Spleen (tissue), 11 donors: ENCODE measurements around the gene ABCG5. TPM values are rescaled to one million over a fixed set of nuclear protein-coding genes. Genes with fewer than 3 reads are reported as not detected.

Experiments used
- DNase-seq: peaks from one replicate; pipeline ENCODE4 v3.0.0-alpha.2; 2020
- H3K27ac ChIP-seq, 8 donors: fragments of 200-600 bp; sonication (generic) in 7 of 8; 1 replicate in 4 of 8; 2 replicates in 4 of 8; pipeline versions ENCODE4 v1.5.0 to v1.8.0; 2016 to 2021; ENCODE audit warnings: inconsistent platforms in 4 of 8, mild to moderate bottlenecking in 4 of 8, moderate library complexity in 1 of 8
- H3K27me3 ChIP-seq, 7 donors: fragments of 200-600 bp; sonication (generic) in 6 of 7; replicated peaks in 1 of 7; 1 replicate in 4 of 7; 2 replicates in 3 of 7; pipeline versions ENCODE4 v1.5.0 to v1.8.0; 2016 to 2021; ENCODE audit warnings: inconsistent platforms in 3 of 7, mild to moderate bottlenecking in 1 of 7
- H3K36me3 ChIP-seq, 6 donors: fragments of 200-600 bp; sonication (generic) in 5 of 6; 1 replicate in 4 of 6; 2 replicates in 2 of 6; pipeline versions ENCODE4 v1.5.0 to v1.8.0; 2016 to 2021; ENCODE audit warnings: inconsistent platforms in 2 of 6
- H3K4me1 ChIP-seq, 6 donors: fragments of 200-600 bp; sonication (generic) in 5 of 6; 1 replicate in 3 of 6; 2 replicates in 3 of 6; pipeline versions ENCODE4 v1.5.0 to v1.8.0; 2016 to 2021; ENCODE audit warnings: inconsistent platforms in 3 of 6
- H3K4me3 ChIP-seq, 8 donors: fragments of 200-600 bp; sonication (generic) in 7 of 8; 1 replicate in 4 of 8; 2 replicates in 4 of 8; pipeline versions ENCODE4 v1.5.0 to v1.8.0; 2016 to 2021; ENCODE audit warnings: inconsistent platforms in 4 of 8, mild to moderate bottlenecking in 4 of 8, moderate library complexity in 2 of 8
- H3K9me3 ChIP-seq, 8 donors: fragments of 200-600 bp; sonication (generic) in 7 of 8; 1 replicate in 4 of 8; 2 replicates in 4 of 8; pipeline versions ENCODE4 v1.5.0 to v1.8.0; 2016 to 2021; ENCODE audit warnings: inconsistent platforms in 4 of 8
- POLR2A ChIP-seq, 3 donors: fragments of 450-650 bp; IDR thresholded peaks; one replicate each; pipeline ENCODE4 v1.5.1; 2017; ENCODE audit warnings: antibody characterized with exemption in 3 of 3, mild to moderate bottlenecking in 1 of 3
- POLR2AphosphoS5 ChIP-seq, 3 donors: sonication (generic); formaldehyde crosslinking; IDR thresholded peaks; one replicate each; pipeline ENCODE4 v1.5.1; 2017; ENCODE audit warnings: antibody characterized with exemption in 3 of 3
- WGBS, 5 donors: extraction: QIAGEN DNeasy Blood & Tissue Kit in 3 of 5; methylation state at CpG; one replicate each; pipeline versions ENCODE4 v1.1.5 to v1.1.7; 2013 to 2018; 5-methylcytosine and 5-hydroxymethylcytosine counted together
- intact Hi-C: fragments of 100-400 bp; cut with DNase I; formaldehyde crosslinking; loops from one replicate; pipeline ENCODE4 v1.15.0; 2023; ENCODE audit warnings: low total_unique reads
- polyA plus RNA-seq, 3 donors: library from polyadenylated mRNA; stranded (reverse); fragments of 200-250 nt; gene quantifications; one replicate each; pipeline ENCODE4 v1.2.1, GENCODE V29; 2013
- total RNA-seq, 7 donors: library from RNA; depleted of rRNA in 3 of 7; stranded (reverse); fragments of >200 nt in 3 of 7; fragmentation: NEBNext Ultra II Directional in 4 of 7; extraction: Animal tissue kit (Norgen Biotek cat#: 25700) in 4 of 7; gene quantifications; one replicate each; pipeline versions ENCODE4 v1.1.0 to v1.2.1, GENCODE V29; 2016 to 2021
- TF ChIP-seq, protein P1 (sequence below), 11 experiments: fragments of 200-600 bp in 7 of 11; fragments of 450-650 bp in 4 of 11; sonication (generic) in 4 of 11; IDR thresholded peaks in 8 of 11; conservative IDR thresholded peaks in 3 of 11; 1 replicate in 7 of 11; 2 replicates in 4 of 11; pipeline versions ENCODE4 v1.4.0 to v1.8.0; 2016 to 2021; ENCODE audit warnings: antibody characterized with exemption in 11 of 11, inconsistent platforms in 4 of 11, mild to moderate bottlenecking in 1 of 11
- donor health status: healthy with polysubstance abuse.
- donor health status: DM: no; HTN: no; CAD: no; lungs with moderate emphysema.
- donor health status: DM: no; HTN: no; CAD: no.
- donor health status: Bipolar disorder and iron deficiency.
- donor health status: healthy.
- donor health status: DM: no; HTN: no; CAD: no.
- donor health status: DM: yes; HTN: yes; CAD: no.

Gene ABCG5
- total and polyA plus RNA-seq, 10 donors, result 0.05 to 0.37 (median 0.25) TPM; not detected in 6

DNA sequence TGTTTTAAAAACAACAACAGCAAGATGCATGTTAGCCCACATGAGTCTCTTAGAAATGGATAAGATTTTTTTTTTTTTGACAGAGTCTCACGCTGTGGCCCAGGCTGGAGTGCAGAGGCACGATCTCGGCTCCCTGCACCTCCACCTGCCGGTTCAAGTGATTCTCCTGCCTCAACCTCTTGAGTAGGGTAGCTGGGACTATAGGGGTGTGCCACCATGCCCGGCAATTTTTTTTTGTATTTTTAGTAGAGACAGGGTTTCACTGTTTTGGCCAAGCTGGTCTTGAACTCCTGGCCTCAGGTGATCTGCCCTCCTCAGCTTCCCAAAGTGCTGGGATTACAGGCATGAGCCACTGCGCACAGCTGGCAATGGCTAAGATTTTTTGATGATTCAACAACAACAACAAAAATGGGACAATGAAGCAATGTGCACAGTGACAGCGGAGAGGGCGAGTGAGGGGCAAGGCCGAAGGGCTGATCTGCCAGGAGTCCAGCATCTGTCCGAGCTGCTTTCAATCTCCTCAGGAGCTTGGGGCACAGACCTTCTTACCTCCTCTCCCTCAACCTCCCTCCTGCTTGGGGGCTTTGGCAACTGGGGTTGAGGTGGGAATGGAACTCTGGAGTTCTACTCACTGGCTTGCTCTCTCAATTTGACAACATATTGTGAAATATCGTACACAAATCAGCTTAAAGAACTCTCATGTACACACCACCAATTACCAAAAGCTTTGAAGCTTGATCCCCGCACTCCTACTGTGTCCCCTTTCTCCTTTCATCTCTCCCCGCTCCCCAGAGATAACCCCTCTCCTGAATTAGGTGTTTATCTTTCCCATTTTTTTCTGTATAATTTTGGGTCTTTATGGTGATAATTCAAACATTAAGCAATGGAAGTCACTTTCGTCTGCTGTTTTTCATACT, 3.6 kb upstream of the ABCG5 start:
- Histone ChIP-seq H3K4me1 (no peaks in the 10 kb centered on the region), H3K36me3 (no peaks in the 10 kb centered on the region), H3K27me3 (no peaks in the 10 kb centered on the region), H3K9me3 (no peaks in the 10 kb centered on the region), H3K27ac (no peak overlapping the region), H3K4me3 (no peak overlapping the region)
- WGBS, 5 donors, result 90 to 94% (median 90%) methylated on average over 14 of the region's 14 CpGs
- TF ChIP-seq POLR2AphosphoS5 (IDR thresholded peaks at IDR 0.05) (no peak), POLR2A (IDR thresholded peaks at IDR 0.05) (no peak)
- TF ChIP-seq, protein P1, sequence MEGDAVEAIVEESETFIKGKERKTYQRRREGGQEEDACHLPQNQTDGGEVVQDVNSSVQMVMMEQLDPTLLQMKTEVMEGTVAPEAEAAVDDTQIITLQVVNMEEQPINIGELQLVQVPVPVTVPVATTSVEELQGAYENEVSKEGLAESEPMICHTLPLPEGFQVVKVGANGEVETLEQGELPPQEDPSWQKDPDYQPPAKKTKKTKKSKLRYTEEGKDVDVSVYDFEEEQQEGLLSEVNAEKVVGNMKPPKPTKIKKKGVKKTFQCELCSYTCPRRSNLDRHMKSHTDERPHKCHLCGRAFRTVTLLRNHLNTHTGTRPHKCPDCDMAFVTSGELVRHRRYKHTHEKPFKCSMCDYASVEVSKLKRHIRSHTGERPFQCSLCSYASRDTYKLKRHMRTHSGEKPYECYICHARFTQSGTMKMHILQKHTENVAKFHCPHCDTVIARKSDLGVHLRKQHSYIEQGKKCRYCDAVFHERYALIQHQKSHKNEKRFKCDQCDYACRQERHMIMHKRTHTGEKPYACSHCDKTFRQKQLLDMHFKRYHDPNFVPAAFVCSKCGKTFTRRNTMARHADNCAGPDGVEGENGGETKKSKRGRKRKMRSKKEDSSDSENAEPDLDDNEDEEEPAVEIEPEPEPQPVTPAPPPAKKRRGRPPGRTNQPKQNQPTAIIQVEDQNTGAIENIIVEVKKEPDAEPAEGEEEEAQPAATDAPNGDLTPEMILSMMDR (IDR thresholded peaks at IDR 0.05 in 8 of 11, conservative IDR thresholded peaks at IDR 0.05 in 3 of 11), result no peak
- intact Hi-C loops, result no loop called here
- DNase-seq, result no peak

DNA sequence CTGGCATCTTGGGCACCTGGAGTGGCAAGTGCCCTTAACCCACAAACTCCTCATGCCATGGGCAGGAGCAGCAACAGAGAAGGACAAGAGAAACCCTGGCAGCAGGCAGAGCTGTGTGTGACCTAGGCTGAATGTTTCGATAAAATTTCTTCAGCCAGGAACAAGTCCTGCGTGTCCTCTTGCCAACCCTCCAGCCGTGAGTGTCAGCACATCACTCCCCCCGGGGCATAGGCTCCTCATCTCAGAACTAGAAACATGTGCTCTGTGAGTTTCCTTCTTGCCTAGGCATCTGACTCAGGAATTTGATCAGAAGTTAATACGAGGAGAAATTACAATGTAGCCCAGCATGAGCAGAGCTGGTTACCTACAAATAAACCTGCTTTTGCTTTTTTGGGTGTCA, 2.3 kb upstream of the ABCG5 start:
- WGBS, 5 donors, result 62 to 92% (median 90%) methylated on average over 3 to 5 of the region's 5 CpGs
- DNase-seq, result no peak
- H3K27ac ChIP-seq, result no peak overlapping the region
- intact Hi-C loops, result no loop called here
- H3K9me3 ChIP-seq, result no peaks in the 10 kb centered on the region
- no peaks in the 10 kb centered on the region for H3K36me3 ChIP-seq
- H3K4me1 ChIP-seq, result no peaks in the 10 kb centered on the region
- peaks cover 0 to 8% (median 0%) of the 10 kb centered on the region in 7 donors for H3K27me3 ChIP-seq
- H3K4me3 ChIP-seq, result no peak overlapping the region
- TF ChIP-seq POLR2AphosphoS5 (IDR thresholded peaks at IDR 0.05) (no peak), POLR2A (IDR thresholded peaks at IDR 0.05) (no peak)

DNA sequence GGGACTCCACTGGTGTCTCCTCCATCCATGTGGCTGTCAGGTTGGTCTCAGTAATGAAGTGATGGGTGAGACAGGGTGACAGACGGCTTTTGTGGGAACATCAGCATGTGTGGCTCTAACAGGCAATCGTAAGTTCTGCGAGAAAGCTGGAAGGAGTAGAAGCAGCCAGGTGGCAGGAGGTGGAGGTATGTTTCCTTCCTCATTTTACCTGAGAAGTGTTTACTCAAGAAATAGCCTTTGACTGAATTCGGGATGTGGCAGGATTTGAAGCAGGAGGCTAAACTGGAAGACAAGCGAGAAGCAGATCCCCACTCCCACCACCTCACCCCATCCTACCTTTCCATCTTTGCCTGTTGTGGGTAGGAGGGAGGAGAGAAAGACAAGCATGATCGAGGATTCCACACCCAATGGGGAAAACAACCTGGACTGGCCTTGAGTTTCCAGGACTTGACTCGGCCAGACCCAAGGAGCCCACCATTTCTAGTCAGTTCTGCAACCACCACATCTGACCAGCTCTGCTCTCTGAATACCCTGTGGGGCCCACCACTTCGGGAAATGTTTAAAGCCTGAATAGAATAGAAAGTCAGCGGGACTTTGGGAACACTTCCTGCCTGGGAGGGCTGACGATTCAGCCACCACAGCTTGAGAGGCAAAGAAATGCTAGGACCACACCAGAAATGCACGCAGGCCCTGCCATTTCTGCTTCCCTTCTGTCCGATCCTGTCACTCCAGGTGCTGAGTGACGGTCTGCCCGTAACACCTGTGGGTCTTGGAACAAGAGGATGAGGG, 1.3 kb upstream of the ABCG5 start:
- no peak overlapping the region for H3K4me3 ChIP-seq
- TF ChIP-seq, protein P1 (IDR thresholded peaks at IDR 0.05 in 8 of 11, conservative IDR thresholded peaks at IDR 0.05 in 3 of 11), result no peak
- TF ChIP-seq POLR2AphosphoS5 (IDR thresholded peaks at IDR 0.05) (no peak), POLR2A (IDR thresholded peaks at IDR 0.05) (no peak)
- no peaks in the 10 kb centered on the region for H3K36me3 ChIP-seq
- H3K9me3 ChIP-seq, result no peaks in the 10 kb centered on the region
- DNase-seq, result no peak
- no peaks in the 10 kb centered on the region for H3K4me1 ChIP-seq
- no peak overlapping the region for H3K27ac ChIP-seq
- 75 to 88% (median 83%) methylated on average over 14 of the region's 14 CpGs for WGBS, 5 donors
- H3K27me3 ChIP-seq, result peaks cover 0 to 12% (median 0%) of the 10 kb centered on the region in 7 donors
- intact Hi-C loops, result no loop called here

DNA sequence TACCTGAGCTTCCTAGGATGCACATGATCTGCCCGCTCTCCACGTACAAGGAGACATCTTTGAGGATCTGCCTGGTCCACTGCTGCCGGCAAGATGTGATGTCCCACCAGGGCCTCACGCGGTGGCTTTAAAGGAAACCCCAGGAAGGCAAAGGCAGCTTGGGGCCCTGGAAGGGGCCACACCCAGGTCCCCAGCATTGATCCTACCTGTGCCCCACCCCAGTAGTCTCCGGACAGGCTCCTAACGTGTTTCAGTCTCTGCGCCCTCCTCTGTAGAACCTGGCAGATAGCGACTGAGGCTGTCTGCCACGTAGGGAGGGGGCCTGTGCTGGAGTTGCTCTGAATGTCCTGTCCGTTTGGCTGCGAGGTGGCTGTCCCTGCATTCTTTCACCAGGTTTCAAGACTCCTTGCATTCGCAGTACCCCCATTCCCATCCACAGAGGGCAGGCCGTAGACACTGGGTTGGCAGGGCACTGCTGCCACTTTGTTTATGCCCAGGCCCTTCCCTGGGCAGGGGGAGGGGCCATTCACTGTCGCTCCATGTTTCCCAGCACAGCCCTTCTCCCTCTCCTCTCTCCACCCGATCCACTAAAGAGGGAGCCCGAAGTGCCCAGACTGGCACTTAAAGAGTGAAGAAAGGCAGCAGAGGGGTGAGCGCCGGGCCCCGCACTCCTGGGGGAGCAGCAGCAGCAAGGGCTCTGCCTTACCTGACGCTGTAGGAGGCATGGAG, 644 bp downstream of the ABCG5 start:
- Histone ChIP-seq H3K36me3 (no peaks in the 10 kb centered on the region), H3K9me3 (no peaks in the 10 kb centered on the region), H3K27ac (no peak overlapping the region), H3K27me3 (peaks cover 0 to 14% (median 0%) of the 10 kb centered on the region in 7 donors), H3K4me3 (no peak overlapping the region), H3K4me1 (no peaks in the 10 kb centered on the region)
- 87 to 98% (median 93%) methylated on average over 18 to 21 of the region's 21 CpGs for WGBS, 5 donors
- intact Hi-C loops, result no loop called here
- no peak for DNase-seq
- TF ChIP-seq POLR2A (IDR thresholded peaks at IDR 0.05), result no peak
- no peak for TF ChIP-seq POLR2AphosphoS5 (IDR thresholded peaks at IDR 0.05)
- TF ChIP-seq, protein P1 (IDR thresholded peaks at IDR 0.05 in 8 of 11, conservative IDR thresholded peaks at IDR 0.05 in 3 of 11), result no peak
